SIG-M5 treated with dmso at 0.1 percent for 504 hours (cell line): ENCODE results near the gene CARD19.
"Not testable (repeated sequence)": the region's sequence is repeated elsewhere in the genome, so short reads cannot be mapped to it uniquely, and the experiment has no call there.

Experiments used
- DNase-seq: peaks from one replicate; lab custom pipeline; 2025; ENCODE audit not compliant: unreplicated experiment; lab: John Stamatoyannopoulos, UW

Gene CARD19

GRCh38 chr9:93099551-93100275 lies 3.7 kb downstream of the CARD19 start:
- DNase-seq = no peak

- no peak for DNase-seq
Observed at GRCh38 chr9:93100276-93100636, 4.2 kb downstream of the CARD19 start.

GRCh38 chr9:93101086-93101485 lies 5.1 kb downstream of the CARD19 start:
- not testable (repeated sequence) for DNase-seq

GRCh38 chr9:93105620-93106019 lies 9.6 kb downstream of the CARD19 start:
- no peak for DNase-seq

GRCh38 chr9:93107151-93107824 lies 11.3 kb downstream of the CARD19 start:
- DNase-seq = no peak

- DNase-seq = no peak
Observed at GRCh38 chr9:93107825-93108161, 11.8 kb downstream of the CARD19 start.

- no peak for DNase-seq
Observed at GRCh38 chr9:93108291-93109041, 12.4 kb downstream of the CARD19 start.

GRCh38 chr9:93110311-93110855 lies 14.4 kb downstream of the CARD19 start:
- DNase-seq = no peak

GRCh38 chr9:93111001-93111370 lies 15.0 kb downstream of the CARD19 start:
- no peak for DNase-seq

GRCh38 chr9:93111371-93112115 lies 15.5 kb downstream of the CARD19 start:
- no peak for DNase-seq

- DNase-seq = no peak
Observed at GRCh38 chr9:93112116-93112863, 16.3 kb downstream of the CARD19 start.

- DNase-seq = no peak
Observed at GRCh38 chr9:93112864-93113389, 16.9 kb downstream of the CARD19 start.

GRCh38 chr9:93114169-93114983 lies 18.4 kb downstream of the CARD19 start:
- peak; percentile 9 for DNase-seq

- DNase-seq = no peak
Observed at GRCh38 chr9:93114984-93115335, 18.9 kb downstream of the CARD19 start.

GRCh38 chr9:93115486-93116071 lies 19.6 kb downstream of the CARD19 start:
- DNase-seq = no peak

GRCh38 chr9:93116072-93116961 lies 20.3 kb downstream of the CARD19 start:
- DNase-seq = peak; percentile 40

GRCh38 chr9:93117521-93117920 lies 21.5 kb downstream of the CARD19 start:
- not testable (repeated sequence) for DNase-seq
